ENCODE results near the gene SOWAHD.
"Not testable (repeated sequence)": the region's sequence is repeated elsewhere in the genome, so short reads cannot be mapped to it uniquely, and the experiment has no call there.

DNA sequence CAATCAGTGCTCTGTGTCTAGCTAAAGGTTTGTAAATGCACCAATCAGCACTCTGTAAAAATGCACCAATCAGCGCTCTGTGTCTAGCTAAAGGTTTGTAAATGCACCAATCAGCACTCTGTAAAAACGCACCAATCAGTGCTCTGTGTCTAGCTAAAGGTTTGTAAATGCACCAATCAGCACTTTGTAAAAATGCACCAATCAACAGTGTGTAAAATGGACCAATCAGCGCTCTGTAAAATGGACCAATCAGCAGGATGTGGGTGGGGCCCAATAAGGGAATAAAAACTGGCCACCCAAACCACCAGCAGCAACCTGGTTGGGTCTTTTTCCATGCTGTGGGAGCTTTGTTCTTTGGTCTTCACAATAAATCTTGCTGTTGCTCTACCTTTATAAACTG is 11.0 kb downstream of the SOWAHD start:
- not testable (repeated sequence) for TF ChIP-seq EZH2phosphoT487 (IDR thresholded peaks at IDR 0.05; ENCODE audit: borderline replicate concordance, low read length)
- TF ChIP-seq, protein P1, sequence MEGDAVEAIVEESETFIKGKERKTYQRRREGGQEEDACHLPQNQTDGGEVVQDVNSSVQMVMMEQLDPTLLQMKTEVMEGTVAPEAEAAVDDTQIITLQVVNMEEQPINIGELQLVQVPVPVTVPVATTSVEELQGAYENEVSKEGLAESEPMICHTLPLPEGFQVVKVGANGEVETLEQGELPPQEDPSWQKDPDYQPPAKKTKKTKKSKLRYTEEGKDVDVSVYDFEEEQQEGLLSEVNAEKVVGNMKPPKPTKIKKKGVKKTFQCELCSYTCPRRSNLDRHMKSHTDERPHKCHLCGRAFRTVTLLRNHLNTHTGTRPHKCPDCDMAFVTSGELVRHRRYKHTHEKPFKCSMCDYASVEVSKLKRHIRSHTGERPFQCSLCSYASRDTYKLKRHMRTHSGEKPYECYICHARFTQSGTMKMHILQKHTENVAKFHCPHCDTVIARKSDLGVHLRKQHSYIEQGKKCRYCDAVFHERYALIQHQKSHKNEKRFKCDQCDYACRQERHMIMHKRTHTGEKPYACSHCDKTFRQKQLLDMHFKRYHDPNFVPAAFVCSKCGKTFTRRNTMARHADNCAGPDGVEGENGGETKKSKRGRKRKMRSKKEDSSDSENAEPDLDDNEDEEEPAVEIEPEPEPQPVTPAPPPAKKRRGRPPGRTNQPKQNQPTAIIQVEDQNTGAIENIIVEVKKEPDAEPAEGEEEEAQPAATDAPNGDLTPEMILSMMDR (conservative IDR thresholded peaks at IDR 0.05; ENCODE audit: low read depth, low read length), result not testable (repeated sequence)
